WTC11 (cell line): Measurements from ENCODE around the gene FAF1. TPM values are rescaled to one million over a fixed set of nuclear protein-coding genes. Genes with fewer than 3 reads are reported as not detected.
A peak's percentile ranks its signal among the peaks of the same experiment; 100 is the strongest.

ENCODE experiments used
- ATAC-seq: fragments of 200-7000 bp; cut with Tn5 transposase; 2 replicates; pipeline ENCODE4 v1.10.0; 2021; ENCODE audit warnings: mild to moderate bottlenecking, moderate library complexity
- CTCF ChIA-PET: fragments of 300-600 bp; sonication (Branson Sonifier 250); formaldehyde crosslinking; loops from one replicate; lab custom pipeline; 2021; ENCODE audit warnings: antibody characterized with exemption; lab: Charles Lee
- POLR2A ChIA-PET: fragments of 350-600 bp; sonication (Branson Sonifier 250); formaldehyde crosslinking; loops from one replicate; lab custom pipeline; 2021; ENCODE audit warnings: antibody characterized with exemption; lab: Charles Lee
- DNase-seq: peaks from one replicate; pipeline ENCODE4 v3.0.0; 2021; ENCODE audit warnings: low spot score
- H3K27ac Mint-ChIP-seq: 2 replicates; pipeline ENCODE4 v1.8.0; 2021; ENCODE audit warnings: mixed read lengths
- H3K27me3 Mint-ChIP-seq: 2 replicates; pipeline ENCODE4 v1.8.0; 2021; ENCODE audit warnings: low read depth, mild to moderate bottlenecking, moderate library complexity, mixed read lengths
- H3K36me3 Mint-ChIP-seq: 2 replicates; pipeline ENCODE4 v1.8.0; 2021; ENCODE audit warnings: mixed read lengths
- H3K4me1 Mint-ChIP-seq: 2 replicates; pipeline ENCODE4 v1.8.0; 2022; ENCODE audit warnings: mixed read lengths
- H3K4me3 Mint-ChIP-seq: 2 replicates; pipeline ENCODE4 v1.8.0; 2021; ENCODE audit warnings: mild to moderate bottlenecking, moderate library complexity, mixed read lengths
- H3K9me3 Mint-ChIP-seq: 2 replicates; pipeline ENCODE4 v1.8.0; 2021; ENCODE audit warnings: mixed read lengths
- AR ChIP-seq: fragments of 250-450 bp; sonication (Bioruptor Pico); IDR thresholded peaks from 2 replicates; pipeline ENCODE4 v1.9.0; 2021; ENCODE audit warnings: mild to moderate bottlenecking
- CDX4 ChIP-seq: fragments of 250-450 bp; sonication (Bioruptor Pico); IDR thresholded peaks from 2 replicates; pipeline ENCODE4 v1.9.0; 2021; ENCODE audit warnings: moderate library complexity, mild to moderate bottlenecking, inconsistent platforms, borderline replicate concordance
- E2F1 ChIP-seq: sonication (generic); formaldehyde crosslinking; IDR thresholded peaks from 2 replicates; pipeline ENCODE4 v1.8.0; 2022; ENCODE audit warnings: mild to moderate bottlenecking, missing genetic modification reagents
- ERG ChIP-seq: fragments of 250-450 bp; sonication (Bioruptor Pico); IDR thresholded peaks from 2 replicates; pipeline ENCODE4 v1.8.0; 2021; ENCODE audit warnings: mild to moderate bottlenecking
- FOXJ3 ChIP-seq: sonication (generic); formaldehyde crosslinking; IDR thresholded peaks from 2 replicates; pipeline ENCODE4 v1.9.0; 2021; ENCODE audit warnings: missing genetic modification reagents, mild to moderate bottlenecking, borderline replicate concordance
- FOXK1 ChIP-seq: sonication (generic); formaldehyde crosslinking; IDR thresholded peaks from 2 replicates; pipeline ENCODE4 v1.8.0; 2022; ENCODE audit warnings: mild to moderate bottlenecking, moderate library complexity, missing genetic modification reagents
- GRHL2 ChIP-seq: fragments of 250-450 bp; sonication (Bioruptor Pico); IDR thresholded peaks from 2 replicates; pipeline ENCODE4 v1.8.0; 2022; ENCODE audit warnings: mild to moderate bottlenecking, moderate library complexity; ENCODE audit not compliant: insufficient replicate concordance, severe bottlenecking
- GTF2I ChIP-seq: fragments of 250-450 bp; sonication (Bioruptor Pico); conservative IDR thresholded peaks from 2 replicates; pipeline ENCODE4 v1.4.0; 2021; ENCODE audit warnings: mild to moderate bottlenecking
- HMGA2 ChIP-seq: fragments of 250-450 bp; sonication (Bioruptor Pico); IDR thresholded peaks from 2 replicates; pipeline ENCODE4 v1.4.0; 2021; ENCODE audit warnings: mild to moderate bottlenecking, moderate library complexity
- HMGXB4 ChIP-seq: sonication (generic); formaldehyde crosslinking; IDR thresholded peaks from 2 replicates; pipeline ENCODE4 v1.8.1; 2023; ENCODE audit warnings: mild to moderate bottlenecking, moderate library complexity, missing genetic modification reagents
- KAT7 ChIP-seq: sonication (generic); formaldehyde crosslinking; IDR thresholded peaks from 2 replicates; pipeline ENCODE4 v1.8.1; 2023; ENCODE audit warnings: missing genetic modification reagents, mild to moderate bottlenecking, borderline replicate concordance
- MLX ChIP-seq: sonication (generic); formaldehyde crosslinking; IDR thresholded peaks from 2 replicates; pipeline ENCODE4 v1.8.1; 2023; ENCODE audit warnings: mild to moderate bottlenecking, missing genetic modification reagents, moderate library complexity
- NFATC4 ChIP-seq: fragments of 250-450 bp; sonication (Bioruptor Pico); IDR thresholded peaks from 2 replicates; pipeline ENCODE4 v1.9.0; 2021; ENCODE audit warnings: mild to moderate bottlenecking
- NFE2L1 ChIP-seq: sonication (generic); formaldehyde crosslinking; IDR thresholded peaks from 2 replicates; pipeline ENCODE4 v1.8.1; 2023; ENCODE audit warnings: missing genetic modification reagents
- PRDM15 ChIP-seq: sonication (generic); formaldehyde crosslinking; IDR thresholded peaks from 2 replicates; pipeline ENCODE4 v1.8.0; 2022; ENCODE audit warnings: missing genetic modification reagents
- RELA ChIP-seq: sonication (generic); formaldehyde crosslinking; IDR thresholded peaks from 2 replicates; pipeline ENCODE4 v1.8.1; 2022; ENCODE audit warnings: missing genetic modification reagents, mild to moderate bottlenecking, borderline replicate concordance
- SMAD4 ChIP-seq: sonication (generic); formaldehyde crosslinking; IDR thresholded peaks from 2 replicates; pipeline ENCODE4 v1.8.0; 2022; ENCODE audit warnings: mild to moderate bottlenecking, missing genetic modification reagents
- total RNA-seq: library from RNA; stranded (reverse); gene quantifications from 3 replicates; pipeline ENCODE4 v1.2.3, GENCODE V29; 2021

FAF1 gene
- total RNA-seq, 1 experiment from 2014 or later: 53.5 TPM

GRCh38 chr1:50416150-50416527 lies 543.9 kb downstream of the FAF1 start:
- POLR2A ChIA-PET: interaction anchor here (1.0 kb wide), 1 partner anchor 19 kb away, joined by 3 read pairs; no protein-coding TSS in a partner anchor
- Mint-ChIP-seq H3K4me1 (peaks cover 31% of the 10 kb centered on the region), H3K27ac (no peak overlapping the region), H3K4me3 (peak overlapping the region; percentile 75), H3K9me3 (peaks cover 4% of the 10 kb centered on the region), H3K27me3 (peaks cover 93% of the 10 kb centered on the region), H3K36me3 (peaks cover 7% of the 10 kb centered on the region)
- CTCF ChIA-PET: interaction anchor here (1.0 to 3.7 kb wide), 4 partner anchors 9 to 47 kb away, joined by 3 to 16 read pairs (median 5); partner anchors contain the start of gene DMRTA2
- ATAC-seq (peak; percentile 13), DNase-seq (peak; percentile 66)
- TF ChIP-seq HMGXB4 (no peak), MLX (CRISPR knock-in tag) (no peak), RELA (CRISPR knock-in tag) (no peak), E2F1 (no peak), SMAD4 (CRISPR knock-in tag) (no peak), PRDM15 (CRISPR knock-in tag) (peak; percentile 72)

GRCh38 chr1:50415235-50416149 lies 544.6 kb downstream of the FAF1 start:
- ChIA-PET POLR2A (no interaction called here), CTCF (interaction anchor here (0.6 to 3.7 kb wide), 9 partner anchors 10 to 195 kb away, joined by 3 to 16 read pairs (median 4); partner anchors contain the start of gene DMRTA2)
- peaks cover 7% of the 10 kb centered on the region for H3K36me3 Mint-ChIP-seq
- peaks cover 91% of the 10 kb centered on the region for H3K27me3 Mint-ChIP-seq
- ATAC-seq: peak; percentile 4; the same call in 1 of the 2 replicates
- no peak for TF ChIP-seq GRHL2 (CRISPR knock-in tag)
- TF ChIP-seq GTF2I (CRISPR knock-in tag): peak; percentile 68; the same call in 1 of the 2 replicates
- no peak overlapping the region for H3K27ac Mint-ChIP-seq
- H3K4me1 Mint-ChIP-seq: peaks cover 30% of the 10 kb centered on the region
- H3K9me3 Mint-ChIP-seq: peaks cover 4% of the 10 kb centered on the region
- peak overlapping the region; percentile 75 for H3K4me3 Mint-ChIP-seq
- peak; percentile 31 for DNase-seq

- POLR2A ChIA-PET: no interaction called here
- ATAC-seq (no peak), DNase-seq (no peak)
- CTCF ChIA-PET: interaction anchor here (0.6 to 3.7 kb wide), 7 partner anchors 10 to 196 kb away, joined by 3 to 16 read pairs (median 3); partner anchors contain the start of gene DMRTA2
- Mint-ChIP-seq H3K27ac (no peak overlapping the region), H3K36me3 (peaks cover 7% of the 10 kb centered on the region), H3K4me1 (peaks cover 24% of the 10 kb centered on the region), H3K9me3 (peaks cover 4% of the 10 kb centered on the region), H3K4me3 (peak overlapping the region; percentile 21), H3K27me3 (peaks cover 91% of the 10 kb centered on the region)
- TF ChIP-seq CDX4: no peak
- no peak for TF ChIP-seq AR (CRISPR knock-in tag)
- no peak for TF ChIP-seq HMGA2 (CRISPR knock-in tag)
- TF ChIP-seq NFE2L1 (CRISPR knock-in tag): no peak
- TF ChIP-seq ERG: no peak
- no peak for TF ChIP-seq FOXJ3 (CRISPR knock-in tag)
- TF ChIP-seq KAT7 (CRISPR knock-in tag): no peak
- TF ChIP-seq FOXK1 (CRISPR knock-in tag): no peak
- TF ChIP-seq NFATC4 (CRISPR knock-in tag): no peak
Observed at GRCh38 chr1:50414853-50415234, 545.2 kb downstream of the FAF1 start.
